HG02798 (cell line): ENCODE data around the gene IFNK.

Experiments used
- ATAC-seq: cut with Tn5 transposase; IDR thresholded peaks from one replicate; pipeline ENCODE4 v1.9.1; 2021; ENCODE audit warnings: mild to moderate bottlenecking; ENCODE audit not compliant: unreplicated experiment, poor library complexity

IFNK gene

GRCh38 chr9:27506981-27507380 is 17.1 kb upstream of the IFNK start:
- ATAC-seq = no peak

- ATAC-seq = no peak
Observed at GRCh38 chr9:27510780-27511179, 13.3 kb upstream of the IFNK start.

DNA sequence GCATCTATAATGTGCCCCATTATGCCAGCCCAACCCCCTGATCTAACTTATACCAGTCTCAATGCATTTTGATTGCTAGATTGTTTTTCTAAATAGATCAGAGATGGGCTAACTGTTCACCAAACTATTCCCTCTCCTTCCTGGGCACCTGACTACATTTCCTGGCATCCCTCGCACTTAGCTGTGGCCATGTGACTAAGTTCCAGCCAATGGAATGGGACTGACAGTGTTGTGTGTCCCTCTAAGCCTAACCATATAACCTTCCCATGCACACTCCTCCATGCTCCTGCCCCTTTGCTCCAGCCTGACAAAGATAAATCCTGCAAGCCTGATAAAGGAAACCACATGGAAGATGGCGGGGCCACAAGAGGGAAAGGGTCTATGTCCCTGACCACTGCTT is 12.3 kb upstream of the IFNK start:
- ATAC-seq = no peak

DNA sequence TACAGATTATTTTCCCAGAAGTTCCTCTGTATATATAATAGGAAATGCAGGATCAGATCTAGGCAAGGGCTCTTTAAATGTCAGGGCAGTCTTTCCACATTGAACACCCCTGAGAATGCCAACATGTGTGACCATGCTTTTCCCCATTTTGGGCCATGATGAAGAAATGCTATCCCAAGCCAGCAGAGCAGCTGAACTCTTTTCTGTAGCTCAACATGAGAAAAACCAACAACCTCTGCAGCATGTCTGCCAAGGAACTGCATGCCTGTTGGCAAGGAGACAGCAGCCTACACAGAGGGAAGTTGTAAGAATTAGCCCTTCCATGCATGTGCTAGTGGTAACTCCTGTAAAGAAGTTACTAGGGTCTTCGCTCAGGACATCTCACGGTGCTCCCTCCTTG is 9.5 kb upstream of the IFNK start:
- ATAC-seq = no peak

- ATAC-seq = no peak
Observed at GRCh38 chr9:27518006-27518405, 6.1 kb upstream of the IFNK start.

GRCh38 chr9:27518809-27519208 is 5.3 kb upstream of the IFNK start:
- no peak for ATAC-seq

DNA sequence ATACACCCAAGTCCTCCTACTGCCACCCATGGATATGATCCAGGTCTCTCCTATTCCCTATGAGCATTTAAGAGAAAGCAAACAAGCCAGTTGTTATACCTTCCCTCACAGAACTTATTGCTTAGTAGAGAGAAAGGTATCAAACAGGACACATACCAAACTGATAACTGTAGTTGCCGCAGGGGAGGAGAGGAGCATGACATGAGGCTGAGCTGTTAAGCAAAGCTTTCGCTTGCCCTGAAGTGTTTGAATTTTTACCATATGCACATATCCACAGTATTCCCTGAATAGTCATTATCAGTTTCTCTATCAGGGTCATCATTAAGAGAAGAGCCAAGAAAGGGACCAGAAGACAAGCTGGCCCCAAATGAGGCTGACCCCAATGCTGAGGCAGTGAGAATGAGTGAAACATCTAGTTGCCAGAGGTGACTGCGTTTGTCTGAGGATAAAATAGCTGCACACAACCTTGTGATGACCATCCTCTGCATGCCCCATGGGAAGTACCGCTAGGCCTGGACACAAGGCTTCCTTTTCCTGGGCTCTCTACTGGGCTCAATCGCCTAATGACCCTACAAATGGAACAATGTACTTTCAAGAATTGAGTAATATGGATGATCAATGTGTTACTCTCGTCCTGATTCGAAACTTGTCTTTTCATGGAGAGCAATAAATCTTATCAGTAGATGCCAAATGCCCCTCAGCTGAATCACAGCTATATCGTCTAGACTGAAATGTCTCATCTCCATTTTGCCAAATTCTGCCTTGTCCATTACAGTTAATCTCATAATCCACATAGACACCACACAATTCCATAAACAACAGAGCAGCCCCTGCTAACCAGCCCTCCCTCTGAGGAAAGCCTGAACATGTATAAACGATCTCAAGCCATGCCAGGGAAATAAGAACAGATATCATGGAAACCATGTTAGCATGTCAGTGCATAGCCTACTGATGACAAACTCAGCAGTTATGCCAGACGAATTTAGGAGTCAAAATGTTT is 4.3 kb upstream of the IFNK start:
- no peak for ATAC-seq

DNA sequence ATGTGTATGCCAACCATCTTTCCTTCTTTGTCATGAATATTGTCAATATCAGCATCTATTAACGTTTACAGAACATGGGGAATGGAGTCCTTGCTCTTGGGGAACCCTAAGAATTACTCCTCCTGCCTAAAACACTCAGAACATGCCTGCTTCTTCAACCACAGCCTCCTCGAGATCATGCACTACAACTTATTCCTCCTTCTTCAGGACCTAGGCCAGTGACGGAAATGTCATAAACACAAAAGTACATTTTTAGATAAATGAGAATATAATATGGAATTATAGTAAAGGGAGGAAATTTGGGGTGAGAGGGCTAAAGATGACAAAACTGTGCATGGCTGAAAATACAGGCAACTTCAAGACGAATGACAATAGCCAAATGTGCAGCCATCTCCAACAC is 3.1 kb upstream of the IFNK start:
- no peak for ATAC-seq

GRCh38 chr9:27523141-27523540 is 949 bp upstream of the IFNK start:
- no peak for ATAC-seq

GRCh38 chr9:27527702-27528075 is 3.6 kb downstream of the IFNK start:
- no peak for ATAC-seq

DNA sequence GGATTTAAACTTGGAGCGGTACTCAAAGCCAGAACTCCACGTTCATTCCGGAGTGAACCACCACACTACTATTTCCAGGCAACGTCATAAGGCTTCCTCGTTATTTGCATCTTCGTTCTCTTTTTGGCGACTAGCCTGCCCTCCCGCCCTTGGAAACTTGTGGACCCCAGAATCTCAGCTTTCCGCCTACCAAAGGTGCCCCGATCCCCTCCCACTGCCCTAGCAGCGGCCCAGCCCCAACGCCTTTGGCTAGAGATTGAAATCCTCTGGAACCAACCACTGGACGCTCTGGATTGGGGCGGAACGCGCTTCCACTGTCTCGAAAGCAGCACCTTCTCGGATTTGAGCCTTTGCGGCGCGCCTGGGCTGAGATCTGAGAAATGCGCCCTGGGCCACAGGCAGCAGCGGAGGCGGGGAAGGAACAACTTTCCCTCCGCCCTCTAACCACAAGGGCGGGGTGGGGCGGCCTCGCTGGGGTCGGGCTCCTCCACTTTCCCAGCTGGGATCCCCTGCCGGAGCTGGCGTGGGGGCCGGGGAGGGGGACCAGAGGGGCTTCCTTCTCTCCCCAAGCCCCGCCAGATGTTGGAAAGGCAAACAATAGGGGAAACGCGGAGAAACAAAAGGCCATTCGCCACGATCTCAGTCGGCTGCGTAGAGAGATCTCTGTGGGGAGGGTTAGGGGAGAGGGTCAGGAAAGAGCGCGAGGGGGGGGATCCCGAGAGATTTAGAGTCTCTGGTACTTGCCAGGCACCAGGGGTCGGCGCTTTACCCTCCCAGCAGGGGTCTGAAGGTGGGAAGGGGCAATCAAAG is 4.2 kb downstream of the IFNK start:
- ATAC-seq = peak; percentile 65

- ATAC-seq = peak; percentile 34
Observed at GRCh38 chr9:27528886-27529315, 4.8 kb downstream of the IFNK start.

- ATAC-seq = peak; percentile 89
Observed at GRCh38 chr9:27529316-27530278, 5.5 kb downstream of the IFNK start, which contains the start of gene MOB3B. MOB3B (minus strand) TSS chr9:27529814; CDS start chr9:27455550, 74,264 bp downstream.

DNA sequence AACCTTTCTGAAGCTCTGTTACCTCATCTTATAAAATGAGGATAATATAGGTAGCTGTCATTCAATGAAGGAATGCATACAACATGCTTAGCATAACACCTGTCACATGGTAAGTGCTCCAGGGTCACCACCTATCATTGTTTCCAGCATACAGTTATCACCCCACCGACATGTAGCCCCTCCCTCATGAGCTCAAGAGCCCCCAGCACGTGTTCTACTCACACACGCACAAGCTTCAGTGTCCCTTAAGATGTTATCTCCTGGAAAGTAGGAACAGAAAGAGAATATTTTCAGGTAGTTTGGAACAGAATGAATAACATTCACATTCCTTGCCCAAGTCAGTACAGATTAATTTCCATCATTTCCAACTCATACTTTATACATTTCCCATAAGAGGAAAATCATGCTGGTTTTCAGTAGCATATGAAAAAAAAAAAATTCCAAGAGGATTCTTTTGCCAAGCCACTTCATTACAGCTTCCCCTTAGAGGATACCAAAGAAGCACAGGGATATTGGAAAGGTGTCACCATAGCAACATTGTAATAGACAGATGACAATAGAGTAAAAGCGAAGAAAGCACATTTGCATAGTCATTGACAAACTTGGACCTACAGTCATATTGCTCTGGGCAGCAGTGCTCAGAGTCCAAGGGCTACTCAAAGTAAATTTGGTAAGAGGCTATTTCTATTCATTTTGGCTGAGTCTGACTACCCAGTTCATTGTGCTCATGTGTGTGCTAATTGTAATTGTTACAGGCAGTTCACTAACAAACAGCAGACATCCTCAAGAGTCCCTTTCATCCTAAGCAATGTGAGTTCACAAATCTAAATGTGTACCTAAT is 7.0 kb downstream of the IFNK start:
- no peak for ATAC-seq

- no peak for ATAC-seq
Observed at GRCh38 chr9:27532046-27532445, 8.0 kb downstream of the IFNK start.

DNA sequence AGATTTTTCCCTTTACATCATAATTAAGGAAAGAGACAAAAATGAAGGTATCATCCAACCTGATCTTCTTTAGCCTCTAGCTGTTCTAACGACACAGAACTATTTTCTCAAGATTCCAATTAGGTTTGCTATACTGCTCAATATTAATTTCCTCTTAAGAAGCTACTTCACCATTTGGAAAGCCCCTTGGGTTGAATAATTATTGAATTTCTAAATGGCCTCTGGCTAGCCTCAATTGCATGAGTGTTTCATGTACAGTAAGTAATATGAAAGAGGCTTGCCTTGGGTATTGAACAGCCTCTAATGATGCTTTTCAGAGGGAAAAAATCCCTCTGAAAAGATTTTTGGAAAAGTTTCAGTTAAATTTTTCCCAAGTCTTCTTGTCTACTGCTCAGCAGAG is 9.2 kb downstream of the IFNK start:
- ATAC-seq = no peak

GRCh38 chr9:27534131-27534530 is 10.0 kb downstream of the IFNK start:
- no peak for ATAC-seq

GRCh38 chr9:27534658-27535209 is 10.6 kb downstream of the IFNK start:
- ATAC-seq = no peak

GRCh38 chr9:27535701-27536118 is 11.6 kb downstream of the IFNK start:
- peak; percentile 71 for ATAC-seq
